ENCODE data around the gene CYS1.

The CYS1 gene

GRCh38 chr2:10043906-10044601 lies 36.2 kb downstream of the CYS1 start:
- H3K4me1 ChIP-seq (ENCODE audit: control insufficient read depth, insufficient read depth, low read length), result peaks cover 18% of the 10 kb centered on the region
- H3K36me3 ChIP-seq (ENCODE audit: control insufficient read depth, insufficient read depth, low read length, severe bottlenecking), result peaks cover 17% of the 10 kb centered on the region
- H3K27me3 ChIP-seq (replicated peaks; ENCODE audit: control insufficient read depth, insufficient read depth, low read length), result no peaks in the 10 kb centered on the region
- no peaks in the 10 kb centered on the region for H3K9me3 ChIP-seq (ENCODE audit: control insufficient read depth, low read length)
- H3K4me3 ChIP-seq (ENCODE audit: low read length), result peak overlapping the region; percentile 86
- peak overlapping the region; percentile 72 for H3K9ac ChIP-seq (ENCODE audit: low read length)
- peak; percentile 97 for DNase-seq (ENCODE audit: low read depth)

- H3K27me3 ChIP-seq (replicated peaks; ENCODE audit: control insufficient read depth, insufficient read depth, low read length), result no peaks in the 10 kb centered on the region
- H3K4me1 ChIP-seq (ENCODE audit: control insufficient read depth, insufficient read depth, low read length), result peaks cover 22% of the 10 kb centered on the region
- H3K9me3 ChIP-seq (ENCODE audit: control insufficient read depth, low read length), result no peaks in the 10 kb centered on the region
- peak within 1 kb of the TSS; percentile 86 for H3K4me3 ChIP-seq (ENCODE audit: low read length)
- peak; percentile 97 for DNase-seq (ENCODE audit: low read depth)
- peak within 1 kb of the TSS; percentile 78 for H3K9ac ChIP-seq (ENCODE audit: low read length)
- H3K36me3 ChIP-seq (ENCODE audit: control insufficient read depth, insufficient read depth, low read length, severe bottlenecking), result peaks cover 15% of the 10 kb centered on the region
Observed at GRCh38 chr2:10043256-10043905, 36.8 kb downstream of the CYS1 start, which contains the start of gene KLF11. KLF11 (plus strand) TSS chr2:10043550; CDS start chr2:10043717, 167 bp downstream.

GRCh38 chr2:10042301-10043161 lies 37.7 kb downstream of the CYS1 start:
- H3K4me3 ChIP-seq (ENCODE audit: low read length), result peak overlapping the region; percentile 80
- no peaks in the 10 kb centered on the region for H3K27me3 ChIP-seq (replicated peaks; ENCODE audit: control insufficient read depth, insufficient read depth, low read length)
- DNase-seq (ENCODE audit: low read depth), result peak; percentile 80
- peak overlapping the region; percentile 78 for H3K9ac ChIP-seq (ENCODE audit: low read length)
- peaks cover 6% of the 10 kb centered on the region for H3K36me3 ChIP-seq (ENCODE audit: control insufficient read depth, insufficient read depth, low read length, severe bottlenecking)
- H3K9me3 ChIP-seq (ENCODE audit: control insufficient read depth, low read length), result no peaks in the 10 kb centered on the region
- H3K4me1 ChIP-seq (ENCODE audit: control insufficient read depth, insufficient read depth, low read length), result peaks cover 22% of the 10 kb centered on the region

GRCh38 chr2:10041711-10042110 lies 38.5 kb downstream of the CYS1 start:
- peak overlapping the region; percentile 78 for H3K9ac ChIP-seq (ENCODE audit: low read length)
- no peaks in the 10 kb centered on the region for H3K9me3 ChIP-seq (ENCODE audit: control insufficient read depth, low read length)
- no peaks in the 10 kb centered on the region for H3K27me3 ChIP-seq (replicated peaks; ENCODE audit: control insufficient read depth, insufficient read depth, low read length)
- DNase-seq (ENCODE audit: low read depth), result no peak
- peaks cover 31% of the 10 kb centered on the region for H3K4me1 ChIP-seq (ENCODE audit: control insufficient read depth, insufficient read depth, low read length)
- H3K36me3 ChIP-seq (ENCODE audit: control insufficient read depth, insufficient read depth, low read length, severe bottlenecking), result no peaks in the 10 kb centered on the region
- no peak overlapping the region for H3K4me3 ChIP-seq (ENCODE audit: low read length)

- no peak for DNase-seq (ENCODE audit: low read depth)
- no peak overlapping the region for H3K4me3 ChIP-seq (ENCODE audit: low read length)
- H3K9me3 ChIP-seq (ENCODE audit: control insufficient read depth, low read length), result no peaks in the 10 kb centered on the region
- no peaks in the 10 kb centered on the region for H3K36me3 ChIP-seq (ENCODE audit: control insufficient read depth, insufficient read depth, low read length, severe bottlenecking)
- H3K4me1 ChIP-seq (ENCODE audit: control insufficient read depth, insufficient read depth, low read length), result peaks cover 39% of the 10 kb centered on the region
- H3K9ac ChIP-seq (ENCODE audit: low read length), result no peak overlapping the region
- H3K27me3 ChIP-seq (replicated peaks; ENCODE audit: control insufficient read depth, insufficient read depth, low read length), result no peaks in the 10 kb centered on the region
Observed at GRCh38 chr2:10039658-10040410, 40.4 kb downstream of the CYS1 start.

- Histone ChIP-seq H3K27me3 (replicated peaks; ENCODE audit: control insufficient read depth, insufficient read depth, low read length) (no peaks in the 10 kb centered on the region), H3K36me3 (ENCODE audit: control insufficient read depth, insufficient read depth, low read length, severe bottlenecking) (no peaks in the 10 kb centered on the region), H3K4me3 (ENCODE audit: low read length) (no peak overlapping the region), H3K4me1 (ENCODE audit: control insufficient read depth, insufficient read depth, low read length) (peaks cover 34% of the 10 kb centered on the region), H3K9ac (ENCODE audit: low read length) (no peak overlapping the region), H3K9me3 (ENCODE audit: control insufficient read depth, low read length) (no peaks in the 10 kb centered on the region)
- no peak for DNase-seq (ENCODE audit: low read depth)
Observed at GRCh38 chr2:10038716-10039115, 41.5 kb downstream of the CYS1 start.

- Histone ChIP-seq H3K27me3 (replicated peaks; ENCODE audit: control insufficient read depth, insufficient read depth, low read length) (no peaks in the 10 kb centered on the region), H3K9me3 (ENCODE audit: control insufficient read depth, low read length) (no peaks in the 10 kb centered on the region), H3K4me3 (ENCODE audit: low read length) (no peak overlapping the region), H3K36me3 (ENCODE audit: control insufficient read depth, insufficient read depth, low read length, severe bottlenecking) (no peaks in the 10 kb centered on the region), H3K4me1 (ENCODE audit: control insufficient read depth, insufficient read depth, low read length) (peaks cover 34% of the 10 kb centered on the region), H3K9ac (ENCODE audit: low read length) (no peak overlapping the region)
- DNase-seq (ENCODE audit: low read depth), result no peak
Observed at GRCh38 chr2:10038123-10038522, 42.1 kb downstream of the CYS1 start.

- H3K27me3 ChIP-seq (replicated peaks; ENCODE audit: control insufficient read depth, insufficient read depth, low read length), result no peaks in the 10 kb centered on the region
- H3K9ac ChIP-seq (ENCODE audit: low read length), result peak overlapping the region; percentile 44
- H3K9me3 ChIP-seq (ENCODE audit: control insufficient read depth, low read length), result no peaks in the 10 kb centered on the region
- peak; percentile 74 for DNase-seq (ENCODE audit: low read depth)
- H3K4me1 ChIP-seq (ENCODE audit: control insufficient read depth, insufficient read depth, low read length), result peaks cover 31% of the 10 kb centered on the region
- no peak overlapping the region for H3K4me3 ChIP-seq (ENCODE audit: low read length)
- no peaks in the 10 kb centered on the region for H3K36me3 ChIP-seq (ENCODE audit: control insufficient read depth, insufficient read depth, low read length, severe bottlenecking)
Observed at GRCh38 chr2:10036095-10036884, 43.9 kb downstream of the CYS1 start.

GRCh38 chr2:10035633-10036032 lies 44.6 kb downstream of the CYS1 start:
- Histone ChIP-seq H3K27me3 (replicated peaks; ENCODE audit: control insufficient read depth, insufficient read depth, low read length) (no peaks in the 10 kb centered on the region), H3K36me3 (ENCODE audit: control insufficient read depth, insufficient read depth, low read length, severe bottlenecking) (no peaks in the 10 kb centered on the region), H3K9ac (ENCODE audit: low read length) (peak overlapping the region; percentile 44), H3K4me3 (ENCODE audit: low read length) (no peak overlapping the region), H3K9me3 (ENCODE audit: control insufficient read depth, low read length) (no peaks in the 10 kb centered on the region), H3K4me1 (ENCODE audit: control insufficient read depth, insufficient read depth, low read length) (peaks cover 31% of the 10 kb centered on the region)
- no peak for DNase-seq (ENCODE audit: low read depth)

GRCh38 chr2:10035053-10035422 lies 45.2 kb downstream of the CYS1 start:
- H3K36me3 ChIP-seq (ENCODE audit: control insufficient read depth, insufficient read depth, low read length, severe bottlenecking), result no peaks in the 10 kb centered on the region
- H3K4me3 ChIP-seq (ENCODE audit: low read length), result no peak overlapping the region
- H3K9me3 ChIP-seq (ENCODE audit: control insufficient read depth, low read length), result no peaks in the 10 kb centered on the region
- DNase-seq (ENCODE audit: low read depth), result no peak
- H3K4me1 ChIP-seq (ENCODE audit: control insufficient read depth, insufficient read depth, low read length), result peaks cover 31% of the 10 kb centered on the region
- no peak overlapping the region for H3K9ac ChIP-seq (ENCODE audit: low read length)
- H3K27me3 ChIP-seq (replicated peaks; ENCODE audit: control insufficient read depth, insufficient read depth, low read length), result no peaks in the 10 kb centered on the region

Measured in adipocyte (in vitro differentiated cells).